Ascending aorta (tissue), 2 donors: ENCODE results near the gene BAHCC1. TPM values are rescaled to one million over a fixed set of nuclear protein-coding genes. Genes with fewer than 3 reads are reported as not detected.

Experiments used
- DNase-seq, 2 donors: peaks; one replicate each; pipeline ENCODE4 v3.0.0-alpha.2; 2019; ENCODE audit warnings: low spot score in 2 of 2
- H3K27ac ChIP-seq, 2 donors: fragments of 200-600 bp; sonication (generic); one replicate each; pipeline ENCODE4 v1.5.1; 2016 to 2017; ENCODE audit warnings: mild to moderate bottlenecking in 1 of 2
- H3K27me3 ChIP-seq: fragments of 200-600 bp; sonication (generic); one replicate; pipeline ENCODE4 v1.5.1; 2017
- H3K36me3 ChIP-seq, 2 donors: fragments of 200-600 bp; sonication (generic); one replicate each; pipeline ENCODE4 v1.5.1; 2016
- H3K4me1 ChIP-seq, 2 donors: fragments of 200-600 bp; sonication (generic); one replicate each; pipeline ENCODE4 v1.5.1; 2016 to 2017; ENCODE audit warnings: mild to moderate bottlenecking in 1 of 2
- H3K4me3 ChIP-seq, 2 donors: fragments of 200-600 bp; sonication (generic); one replicate each; pipeline ENCODE4 v1.5.1; 2016 to 2017; ENCODE audit warnings: mild to moderate bottlenecking in 1 of 2
- H3K9me3 ChIP-seq, 2 donors: fragments of 200-600 bp; sonication (generic); one replicate each; pipeline ENCODE4 v1.5.1; 2016
- CTCF ChIP-seq, 3 experiments: fragments of 200-600 bp in 2 of 3; fragments of 450-650 bp in 1 of 3; sonication (generic) in 2 of 3; IDR thresholded peaks; one replicate each; pipeline ENCODE4 v1.5.1; 2016 to 2019; ENCODE audit warnings: antibody characterized with exemption in 3 of 3, mild to moderate bottlenecking in 1 of 3, moderate library complexity in 1 of 3
- intact Hi-C: fragments of 100-400 bp; cut with DNase I; formaldehyde crosslinking; loops from one replicate; pipeline ENCODE4 v1.15.1; 2023
- total RNA-seq: library from RNA; depleted of rRNA; stranded (reverse); fragments of >200 nt; gene quantifications from one replicate; pipeline ENCODE4 v1.1.0, GENCODE V29; 2016

BAHCC1 gene
- total RNA-seq, 1 donor from 2014 or later, result 29.1 TPM

GRCh38 chr17:81483085-81483861 is 88.0 kb downstream of the BAHCC1 start:
- no peak overlapping the region for H3K27ac ChIP-seq
- DNase-seq, result no peak
- H3K27me3 ChIP-seq, result no peaks in the 10 kb centered on the region
- peak overlapping the region; percentile 51 to 62 for H3K4me3 ChIP-seq
- peaks cover 7 to 34% of the 10 kb centered on the region in 2 donors for H3K4me1 ChIP-seq
- no peaks in the 10 kb centered on the region for H3K36me3 ChIP-seq
- H3K9me3 ChIP-seq, result no peaks in the 10 kb centered on the region
- no peak for TF ChIP-seq CTCF (IDR thresholded peaks at IDR 0.05)
- intact Hi-C loops, result no loop called here

- H3K4me1 ChIP-seq, result peaks cover 11 to 37% of the 10 kb centered on the region in 2 donors
- H3K27ac ChIP-seq, result no peak overlapping the region
Observed at GRCh38 chr17:81483862-81484194, 88.6 kb downstream of the BAHCC1 start.

GRCh38 chr17:81484195-81484979 is 89.1 kb downstream of the BAHCC1 start:
- H3K9me3 ChIP-seq, result no peaks in the 10 kb centered on the region
- intact Hi-C loops, result loop anchor here (1.0 kb wide), 3 partner anchors 82 to 229 kb away; no protein-coding TSS in a partner anchor
- no peaks in the 10 kb centered on the region for H3K36me3 ChIP-seq
- H3K27me3 ChIP-seq, result no peaks in the 10 kb centered on the region
- peaks cover 11 to 37% of the 10 kb centered on the region in 2 donors for H3K4me1 ChIP-seq
- no peak overlapping the region for H3K27ac ChIP-seq
- DNase-seq, result peak; percentile 49 to 93
- H3K4me3 ChIP-seq, result peak overlapping the region; percentile 51 to 62
- TF ChIP-seq CTCF (IDR thresholded peaks at IDR 0.05), result peak; percentile 86 to 100 (median 90)

More at GRCh38 chr17:81483862-81484194, 88.6 kb downstream of the BAHCC1 start:
- TF ChIP-seq CTCF (IDR thresholded peaks at IDR 0.05), result no peak
- Histone ChIP-seq H3K9me3 (no peaks in the 10 kb centered on the region), H3K36me3 (no peaks in the 10 kb centered on the region), H3K27me3 (no peaks in the 10 kb centered on the region), H3K4me3 (peak overlapping the region; percentile 51 to 62)
- DNase-seq, result no peak
- intact Hi-C loops, result loop anchor here (1.0 kb wide), 3 partner anchors 82 to 229 kb away; no protein-coding TSS in a partner anchor

- Histone ChIP-seq H3K27me3 (no peaks in the 10 kb centered on the region), H3K4me1 (peaks cover 8 to 22% of the 10 kb centered on the region in 2 donors), H3K9me3 (no peaks in the 10 kb centered on the region), H3K36me3 (no peaks in the 10 kb centered on the region), H3K27ac (no peak overlapping the region), H3K4me3 (no peak overlapping the region)
- intact Hi-C loops, result no loop called here
- no peak for DNase-seq
- TF ChIP-seq CTCF (IDR thresholded peaks at IDR 0.05), result no peak
Observed at GRCh38 chr17:81486199-81486810, 91.0 kb downstream of the BAHCC1 start.

GRCh38 chr17:81487089-81487486 is 91.8 kb downstream of the BAHCC1 start:
- peak overlapping the region; percentile 56 to 81 for H3K4me3 ChIP-seq
- H3K27ac ChIP-seq, result no peak overlapping the region
- H3K27me3 ChIP-seq, result no peaks in the 10 kb centered on the region
- no peak for TF ChIP-seq CTCF (IDR thresholded peaks at IDR 0.05)
- H3K9me3 ChIP-seq, result no peaks in the 10 kb centered on the region
- no peaks in the 10 kb centered on the region for H3K36me3 ChIP-seq
- H3K4me1 ChIP-seq, result peaks cover 8 to 17% of the 10 kb centered on the region in 2 donors
- no peak for DNase-seq
- intact Hi-C loops, result no loop called here
